NB4 (cell line): ENCODE results near the gene NUSAP1.

Source experiments
- CTCF ChIP-seq: IDR thresholded peaks from one replicate; pipeline ENCODE4 v1.5.1; 2012; ENCODE audit warnings: low read depth, low read length
- MAX ChIP-seq: IDR thresholded peaks from 2 replicates; pipeline ENCODE4 v1.6.1; 2011; ENCODE audit warnings: low read depth, low read length
- MYC ChIP-seq: IDR thresholded peaks from 2 replicates; pipeline ENCODE4 v1.6.1; 2011; ENCODE audit warnings: low read depth, low read length
- POLR2A ChIP-seq: IDR thresholded peaks from 2 replicates; pipeline ENCODE4 v1.6.1; 2011; ENCODE audit warnings: mild to moderate bottlenecking; ENCODE audit not compliant: insufficient read length; ENCODE audit errors: extremely low read depth

- TF ChIP-seq CTCF (no peak), POLR2A (no peak), MYC (no peak), MAX (no peak)
These were observed 17.5 kb downstream of the NUSAP1 start for GRCh38 chr15:41350057-41350717.
